Measurements from ENCODE around the gene CD44.
A peak's percentile ranks its signal among the peaks of the same experiment; 100 is the strongest.

CD44 gene

GRCh38 chr11:35147235-35147634 lies 8.3 kb downstream of the CD44 start:
- ATAC-seq (replicated peaks): no peak
- no peak for DNase-seq
- Mint-ChIP-seq H3K4me3 (peak overlapping the region; percentile 82 to 86), H3K9me3 (no peaks in the 10 kb centered on the region), H3K4me1 (ENCODE audit: low read depth in 2 of 2) (peaks cover 80 to 94% of the 10 kb centered on the region in 2 donors), H3K36me3 (ENCODE audit: insufficient read depth) (peaks cover 99% of the 10 kb centered on the region), H3K27me3 (no peaks in the 10 kb centered on the region), H3K27ac (peak overlapping the region; percentile 92 to 100)

DNA sequence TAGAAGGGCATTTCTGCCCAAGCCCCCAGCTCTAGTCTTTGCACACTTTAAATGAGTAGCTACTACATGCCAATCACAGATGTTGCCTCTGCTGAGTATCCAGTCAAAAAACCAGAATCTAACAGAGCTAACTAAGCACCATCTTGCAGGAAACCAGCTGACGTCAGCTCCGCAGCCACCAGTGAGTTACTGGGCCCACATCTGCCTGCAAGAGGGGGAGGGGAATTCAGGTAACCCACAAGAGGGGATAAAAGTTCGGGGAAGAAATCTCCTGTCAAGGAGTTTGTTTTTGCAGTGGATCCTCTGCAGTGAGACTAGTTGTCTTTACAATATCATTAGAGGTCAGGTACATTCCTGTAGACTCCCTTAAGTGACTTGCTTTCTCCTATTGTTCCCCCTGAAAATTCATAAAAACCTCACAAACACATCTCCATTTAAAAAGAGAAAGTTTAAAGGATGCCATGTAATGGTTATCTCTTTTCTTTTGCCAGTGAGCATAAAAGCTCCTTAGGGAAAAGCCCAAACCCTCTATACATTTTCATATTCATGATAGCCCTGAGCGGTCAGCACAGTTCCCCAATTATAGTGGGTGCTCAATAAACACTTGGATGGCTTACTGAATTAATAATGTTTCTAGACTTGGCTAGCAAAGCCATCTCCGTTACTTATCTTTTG lies 9.3 kb downstream of the CD44 start:
- ATAC-seq (replicated peaks): peak; percentile 17
- H3K4me1 Mint-ChIP-seq (ENCODE audit: low read depth in 2 of 2): peaks cover 83 to 95% of the 10 kb centered on the region in 2 donors

DNA sequence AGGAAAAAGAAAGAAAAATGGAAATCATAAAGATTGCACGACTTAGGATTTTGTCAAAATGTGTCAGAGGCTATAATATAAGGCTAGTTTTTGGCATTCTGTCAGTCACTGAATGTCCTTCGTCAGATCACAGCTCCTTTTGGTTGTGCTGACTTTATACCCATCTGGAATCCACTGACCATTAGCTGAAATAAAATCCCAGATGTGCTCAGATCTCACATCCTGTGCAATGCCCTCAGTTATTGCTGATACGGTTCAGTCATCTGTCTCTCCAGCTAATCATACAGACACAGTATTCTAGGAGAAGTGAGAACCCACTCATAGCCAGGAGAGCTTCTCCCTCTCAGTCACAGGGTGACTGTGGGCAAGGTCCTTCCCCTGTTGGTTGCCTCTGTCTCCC lies 11.5 kb downstream of the CD44 start:
- Mint-ChIP-seq H3K27me3 (no peaks in the 10 kb centered on the region), H3K36me3 (ENCODE audit: insufficient read depth) (peaks cover 99% of the 10 kb centered on the region), H3K27ac (peak overlapping the region; percentile 83 to 100), H3K4me3 (peak overlapping the region; percentile 5 to 86), H3K9me3 (no peaks in the 10 kb centered on the region), H3K4me1 (ENCODE audit: low read depth in 2 of 2) (peaks cover 83 to 96% of the 10 kb centered on the region in 2 donors)
- DNase-seq (no peak), ATAC-seq (replicated peaks) (no peak)

More for the DNA sequence above, 9.3 kb downstream of the CD44 start:
- Mint-ChIP-seq H3K4me3 (peak overlapping the region; percentile 82 to 86), H3K36me3 (ENCODE audit: insufficient read depth) (peaks cover 99% of the 10 kb centered on the region), H3K27ac (peak overlapping the region; percentile 92 to 100), H3K27me3 (no peaks in the 10 kb centered on the region), H3K9me3 (no peaks in the 10 kb centered on the region)
- DNase-seq: no peak

GRCh38 chr11:35151241-35151640 lies 12.3 kb downstream of the CD44 start:
- Mint-ChIP-seq H3K36me3 (ENCODE audit: insufficient read depth) (peaks cover 99% of the 10 kb centered on the region), H3K27me3 (no peaks in the 10 kb centered on the region), H3K4me3 (peak overlapping the region; percentile 5 to 42), H3K4me1 (ENCODE audit: low read depth in 2 of 2) (peaks cover 76 to 94% of the 10 kb centered on the region in 2 donors), H3K9me3 (no peaks in the 10 kb centered on the region), H3K27ac (peak overlapping the region; percentile 83 to 100)
- DNase-seq (no peak), ATAC-seq (replicated peaks) (peak; percentile 27)

DNA sequence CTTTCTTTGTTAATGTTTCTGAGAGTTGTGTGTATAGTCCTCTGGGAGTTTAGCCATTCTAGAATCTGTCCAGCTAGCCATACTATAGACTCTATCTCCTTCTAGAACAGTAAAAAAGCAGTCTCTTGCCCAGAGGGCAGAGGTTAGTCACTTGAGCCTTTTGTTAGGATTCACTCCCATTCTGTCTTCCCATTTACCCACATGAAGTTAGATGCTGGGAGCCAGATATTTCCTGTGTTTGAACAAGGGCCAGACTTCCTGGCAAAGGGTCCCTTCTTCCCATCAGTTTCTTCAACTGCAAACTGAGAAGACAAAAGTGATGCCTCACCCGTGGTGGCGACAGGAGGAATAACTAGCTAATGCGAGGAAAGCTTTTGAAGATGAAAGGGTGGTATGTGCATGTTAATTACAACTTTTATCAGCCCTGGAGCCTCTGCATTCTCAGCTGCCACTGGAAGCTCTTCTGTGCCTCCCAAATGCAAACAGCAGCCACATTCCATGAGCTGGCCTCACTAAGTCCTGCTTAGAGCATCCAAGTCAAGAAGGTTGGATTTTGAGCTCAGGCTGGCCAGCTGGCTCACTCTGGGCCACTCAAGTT lies 12.8 kb downstream of the CD44 start:
- Mint-ChIP-seq H3K27ac (peak overlapping the region; percentile 83 to 100), H3K27me3 (no peaks in the 10 kb centered on the region), H3K4me1 (ENCODE audit: low read depth in 2 of 2) (peaks cover 73 to 93% of the 10 kb centered on the region in 2 donors), H3K9me3 (no peaks in the 10 kb centered on the region), H3K4me3 (peak overlapping the region; percentile 5 to 42), H3K36me3 (ENCODE audit: insufficient read depth) (peaks cover 99% of the 10 kb centered on the region)
- DNase-seq: no peak
- ATAC-seq (replicated peaks): no peak

- DNase-seq (no peak), ATAC-seq (replicated peaks) (no peak)
- peaks cover 72 to 92% of the 10 kb centered on the region in 2 donors for H3K4me1 Mint-ChIP-seq (ENCODE audit: low read depth in 2 of 2)
- peak overlapping the region; percentile 5 to 69 for H3K4me3 Mint-ChIP-seq
- peaks cover 99% of the 10 kb centered on the region for H3K36me3 Mint-ChIP-seq (ENCODE audit: insufficient read depth)
- H3K27ac Mint-ChIP-seq: peak overlapping the region; percentile 83 to 100
- no peaks in the 10 kb centered on the region for H3K27me3 Mint-ChIP-seq
- no peaks in the 10 kb centered on the region for H3K9me3 Mint-ChIP-seq
Measured at GRCh38 chr11:35152575-35152974, 13.6 kb downstream of the CD44 start.

- Mint-ChIP-seq H3K36me3 (ENCODE audit: insufficient read depth) (peaks cover 99% of the 10 kb centered on the region), H3K9me3 (no peaks in the 10 kb centered on the region), H3K27me3 (no peaks in the 10 kb centered on the region), H3K4me3 (peak overlapping the region; percentile 5 to 69), H3K27ac (peak overlapping the region; percentile 83 to 100), H3K4me1 (ENCODE audit: low read depth in 2 of 2) (peaks cover 73 to 94% of the 10 kb centered on the region in 2 donors)
- ATAC-seq (replicated peaks) (peak; percentile 7), DNase-seq (no peak)
Measured at GRCh38 chr11:35153280-35153679, 14.3 kb downstream of the CD44 start.

- DNase-seq (no peak), ATAC-seq (replicated peaks) (no peak)
- H3K36me3 Mint-ChIP-seq (ENCODE audit: insufficient read depth): peaks cover 98% of the 10 kb centered on the region
- peak overlapping the region; percentile 54 to 69 for H3K4me3 Mint-ChIP-seq
- no peaks in the 10 kb centered on the region for H3K27me3 Mint-ChIP-seq
- H3K4me1 Mint-ChIP-seq (ENCODE audit: low read depth in 2 of 2): peaks cover 74 to 89% of the 10 kb centered on the region in 2 donors
- peak overlapping the region; percentile 83 to 100 for H3K27ac Mint-ChIP-seq
- no peaks in the 10 kb centered on the region for H3K9me3 Mint-ChIP-seq
Measured at GRCh38 chr11:35154952-35155351, 16.0 kb downstream of the CD44 start.

- peak overlapping the region; percentile 83 to 100 for H3K27ac Mint-ChIP-seq
- peak overlapping the region; percentile 54 to 69 for H3K4me3 Mint-ChIP-seq
- no peaks in the 10 kb centered on the region for H3K9me3 Mint-ChIP-seq
- H3K27me3 Mint-ChIP-seq: no peaks in the 10 kb centered on the region
- ATAC-seq (replicated peaks): no peak
- DNase-seq: no peak
- peaks cover 79 to 87% of the 10 kb centered on the region in 2 donors for H3K4me1 Mint-ChIP-seq (ENCODE audit: low read depth in 2 of 2)
- peaks cover 98% of the 10 kb centered on the region for H3K36me3 Mint-ChIP-seq (ENCODE audit: insufficient read depth)
Measured at GRCh38 chr11:35155677-35156076, 16.7 kb downstream of the CD44 start.

- ATAC-seq (replicated peaks): no peak
- peak overlapping the region; percentile 99 to 100 for H3K27ac Mint-ChIP-seq
- peak overlapping the region; percentile 77 to 79 for H3K4me3 Mint-ChIP-seq
- H3K27me3 Mint-ChIP-seq: no peaks in the 10 kb centered on the region
- H3K9me3 Mint-ChIP-seq: no peaks in the 10 kb centered on the region
- peaks cover 92% of the 10 kb centered on the region for H3K36me3 Mint-ChIP-seq (ENCODE audit: insufficient read depth)
- DNase-seq: no peak
- peaks cover 78 to 88% of the 10 kb centered on the region in 2 donors for H3K4me1 Mint-ChIP-seq (ENCODE audit: low read depth in 2 of 2)
Measured at GRCh38 chr11:35157814-35158700, 19.1 kb downstream of the CD44 start.

- no peak for ATAC-seq (replicated peaks)
Measured at GRCh38 chr11:35158701-35159510, 19.9 kb downstream of the CD44 start.

GRCh38 chr11:35160246-35160824 lies 21.4 kb downstream of the CD44 start:
- peak; percentile 67 for ATAC-seq (replicated peaks)
- DNase-seq: peak in 2 of 3 experiments; percentile 40 to 46
- H3K9me3 Mint-ChIP-seq: no peaks in the 10 kb centered on the region
- peaks cover 90% of the 10 kb centered on the region for H3K36me3 Mint-ChIP-seq (ENCODE audit: insufficient read depth)
- peaks cover 77 to 86% of the 10 kb centered on the region in 2 donors for H3K4me1 Mint-ChIP-seq (ENCODE audit: low read depth in 2 of 2)
- peak overlapping the region; percentile 99 to 100 for H3K27ac Mint-ChIP-seq
- no peaks in the 10 kb centered on the region for H3K27me3 Mint-ChIP-seq
- H3K4me3 Mint-ChIP-seq: peak overlapping the region; percentile 77 to 79

More at GRCh38 chr11:35158701-35159510, 19.9 kb downstream of the CD44 start:
- H3K36me3 Mint-ChIP-seq (ENCODE audit: insufficient read depth): peaks cover 90% of the 10 kb centered on the region
- H3K9me3 Mint-ChIP-seq: no peaks in the 10 kb centered on the region
- H3K27me3 Mint-ChIP-seq: no peaks in the 10 kb centered on the region
- H3K4me1 Mint-ChIP-seq (ENCODE audit: low read depth in 2 of 2): peaks cover 77 to 88% of the 10 kb centered on the region in 2 donors
- peak overlapping the region; percentile 99 to 100 for H3K27ac Mint-ChIP-seq
- peak overlapping the region; percentile 77 to 79 for H3K4me3 Mint-ChIP-seq
- no peak for DNase-seq

All from effector memory CD8-positive, alpha-beta T cell (primary cell).